Lung microvascular endothelial cell (primary cell): ENCODE measurements around the gene CACNA2D3. TPM values are rescaled to one million over a fixed set of nuclear protein-coding genes. Genes with fewer than 3 reads are reported as not detected.

ENCODE experiments used
- DNase-seq, 2 donors: peaks; one replicate each; pipeline versions ENCODE4 v3.0.0 to v3.0.0-alpha.2; 2010; ENCODE audit warnings: low read depth in 2 of 2
- total RNA-seq: library from RNA; depleted of rRNA; stranded (reverse); fragments of >200 nt; gene quantifications from 2 replicates; pipeline ENCODE4 v1.2.1, GENCODE V29; 2014

CACNA2D3 gene
- total RNA-seq, 1 donor from 2014 or later, result not detected

DNA sequence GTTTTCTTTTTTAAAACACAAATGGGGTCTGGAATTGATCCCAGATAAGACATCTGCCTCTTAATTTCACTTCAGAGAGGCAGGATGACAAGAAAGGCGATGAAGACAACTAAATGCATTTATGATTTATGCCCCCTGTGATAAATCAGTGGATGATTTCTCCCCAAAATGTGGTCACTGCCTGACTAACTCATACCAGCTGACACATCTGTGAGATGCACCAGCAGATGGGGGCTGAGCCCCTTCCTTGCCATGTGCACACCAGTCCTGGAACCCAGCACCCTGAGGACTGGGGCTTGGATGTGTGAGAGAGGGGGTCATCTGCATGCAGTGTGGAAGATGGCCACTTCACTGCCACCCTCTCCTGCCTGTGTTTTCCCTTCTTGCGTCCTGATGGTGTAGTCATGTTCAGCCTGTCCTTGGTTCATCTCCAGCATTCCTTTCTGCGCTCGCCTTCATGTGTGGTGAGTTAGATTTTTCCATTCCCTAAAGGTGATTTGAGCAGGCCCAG is 541.2 kb downstream of the CACNA2D3 start:
- DNase-seq, result no peak

- no peak for DNase-seq
These were observed 542.8 kb downstream of the CACNA2D3 start for GRCh38 chr3:54665016-54665600.

DNA sequence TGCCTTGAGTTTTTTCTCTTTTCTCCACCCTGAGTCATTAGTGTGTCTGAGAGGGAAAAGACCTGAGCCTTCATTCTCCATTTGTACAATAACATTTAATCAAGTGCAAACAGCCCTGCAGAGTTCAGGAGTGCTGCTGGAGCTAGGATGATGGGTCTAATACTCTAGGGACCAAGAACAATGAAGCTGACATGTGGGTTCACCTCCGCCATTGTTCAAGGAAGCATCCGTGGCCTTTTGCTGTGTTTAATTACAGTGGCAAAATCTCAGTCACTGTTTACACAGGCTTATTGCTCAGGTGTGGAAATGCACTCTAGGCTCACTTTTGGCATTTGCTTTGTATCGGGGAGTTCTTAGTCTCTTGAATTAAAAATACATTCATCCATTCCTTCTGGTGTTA is 545.9 kb downstream of the CACNA2D3 start:
- DNase-seq, result no peak

DNA sequence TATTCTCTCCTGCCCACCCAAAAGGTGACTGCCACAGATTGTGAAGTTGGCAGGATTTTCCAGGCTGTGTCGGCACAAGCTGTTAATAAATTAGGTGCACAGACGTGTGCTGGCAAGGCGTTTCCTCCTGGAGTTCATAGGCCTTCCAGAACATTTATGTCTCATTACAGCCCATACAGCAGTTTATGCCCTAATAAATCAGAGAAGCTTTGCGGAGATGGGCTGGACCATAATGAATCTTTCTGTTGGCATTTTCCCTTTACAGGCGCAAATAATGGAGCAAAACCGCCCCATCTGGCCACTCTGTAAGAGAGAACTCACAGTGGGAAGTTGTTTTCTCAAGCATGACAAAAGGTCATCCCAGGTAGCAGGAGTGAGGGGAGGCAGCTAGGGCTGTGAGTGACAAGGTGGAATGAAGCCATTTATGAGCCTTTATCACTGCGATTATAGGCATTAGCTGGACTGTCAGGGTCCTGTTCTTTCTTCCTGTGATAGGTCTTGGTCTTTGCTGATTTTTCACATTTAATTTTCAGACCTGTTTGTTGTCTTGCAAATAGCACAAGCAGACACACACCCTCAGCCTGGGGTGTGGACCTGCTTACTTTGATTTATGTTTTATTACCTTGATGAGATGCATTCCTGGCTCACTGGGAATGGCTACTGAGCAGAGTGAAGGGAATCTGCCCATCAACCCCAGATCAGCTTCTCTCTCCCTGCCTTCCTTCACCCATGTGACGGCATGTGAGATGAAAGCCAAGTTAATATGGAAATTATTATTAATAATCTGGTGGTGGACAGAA is 548.0 kb downstream of the CACNA2D3 start:
- DNase-seq, result no peak

GRCh38 chr3:54671511-54671910 is 549.2 kb downstream of the CACNA2D3 start:
- DNase-seq, result no peak

- DNase-seq, result no peak
These were observed 553.7 kb downstream of the CACNA2D3 start for GRCh38 chr3:54676087-54676486.

DNA sequence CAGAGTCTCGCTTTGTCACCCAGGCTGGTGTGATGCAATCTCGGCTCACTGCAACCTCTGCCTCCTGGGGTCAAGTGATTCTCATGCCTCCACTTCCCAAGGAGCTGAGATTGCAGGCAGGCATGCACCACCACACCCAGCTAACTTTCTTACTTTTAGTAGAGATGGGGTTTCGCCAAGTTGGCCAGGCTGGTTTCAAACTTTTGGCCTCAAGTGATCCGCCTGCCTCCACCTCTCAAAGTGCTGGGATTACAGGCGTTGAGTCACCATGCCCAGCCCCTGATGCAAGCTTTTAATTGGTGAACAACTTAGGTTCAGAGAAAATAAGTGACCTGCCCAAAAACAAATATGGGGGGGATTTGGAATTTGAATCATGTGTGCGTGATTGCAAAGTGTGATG is 559.4 kb downstream of the CACNA2D3 start:
- no peak for DNase-seq

GRCh38 chr3:54685213-54685612 is 562.9 kb downstream of the CACNA2D3 start:
- no peak for DNase-seq

GRCh38 chr3:54691289-54691771 is 569.0 kb downstream of the CACNA2D3 start:
- no peak for DNase-seq

GRCh38 chr3:54696313-54696712 is 574.0 kb downstream of the CACNA2D3 start:
- DNase-seq, result no peak

DNA sequence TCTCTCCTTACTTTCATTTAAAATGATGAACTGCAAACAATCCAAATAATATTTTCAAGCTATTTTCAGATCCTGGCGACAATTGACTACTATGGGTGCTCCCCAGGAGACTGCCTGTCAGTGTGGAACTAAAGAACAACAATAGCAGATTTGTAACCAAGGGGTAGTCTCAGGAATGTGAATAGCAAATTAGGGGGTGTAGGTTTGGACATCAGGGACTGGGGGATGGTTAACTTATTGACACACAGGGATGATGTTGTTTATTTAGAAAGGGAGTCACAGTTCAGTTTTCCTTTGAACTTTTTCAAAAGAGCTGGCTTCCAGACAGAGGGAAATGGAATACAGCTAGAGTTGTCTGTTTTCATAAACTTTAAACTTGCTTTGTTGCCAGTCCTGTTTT is 575.7 kb downstream of the CACNA2D3 start:
- DNase-seq, result no peak

GRCh38 chr3:54703923-54704322 is 581.6 kb downstream of the CACNA2D3 start:
- no peak for DNase-seq

- no peak for DNase-seq
These were observed 583.4 kb downstream of the CACNA2D3 start for GRCh38 chr3:54705730-54706129.

- no peak for DNase-seq
These were observed 584.4 kb downstream of the CACNA2D3 start for GRCh38 chr3:54706738-54707137.

DNA sequence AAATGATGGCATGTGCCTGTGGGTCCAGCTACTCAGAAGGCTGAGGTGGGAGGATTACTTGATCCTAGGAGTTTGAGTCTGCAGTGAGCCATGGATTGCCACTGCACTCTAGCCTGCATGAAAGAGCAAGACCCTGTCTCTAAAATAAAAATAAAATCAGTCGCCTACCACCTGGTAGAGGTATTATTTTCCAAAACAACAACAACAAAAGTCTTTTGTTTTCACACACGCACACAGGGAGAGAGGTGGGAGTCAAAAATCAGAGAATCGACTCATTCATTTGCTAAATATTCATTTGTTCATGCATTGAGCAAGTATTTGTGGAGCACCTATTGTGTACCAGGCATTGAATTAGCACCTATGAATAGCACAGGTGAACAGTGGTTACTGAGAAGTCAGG is 587.4 kb downstream of the CACNA2D3 start:
- DNase-seq, result no peak

DNA sequence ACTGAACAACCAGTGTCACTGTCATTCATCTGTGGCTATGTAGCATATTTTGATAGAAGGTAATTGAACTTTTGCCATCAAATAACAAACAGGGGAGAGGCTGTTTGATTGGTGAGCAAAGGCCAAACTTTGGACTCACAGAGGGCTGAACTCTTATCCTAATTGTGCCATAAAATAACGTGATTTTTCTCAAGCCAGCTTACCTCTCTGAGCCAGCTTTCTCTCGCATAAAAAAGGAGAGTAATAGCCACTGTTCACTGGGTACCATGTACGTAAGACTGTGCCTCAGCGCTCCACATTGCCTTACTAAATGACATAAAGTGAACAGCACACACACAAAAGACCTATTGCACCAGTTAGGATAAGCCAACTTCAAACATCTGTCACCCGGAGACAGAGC is 588.6 kb downstream of the CACNA2D3 start:
- DNase-seq, result no peak

DNA sequence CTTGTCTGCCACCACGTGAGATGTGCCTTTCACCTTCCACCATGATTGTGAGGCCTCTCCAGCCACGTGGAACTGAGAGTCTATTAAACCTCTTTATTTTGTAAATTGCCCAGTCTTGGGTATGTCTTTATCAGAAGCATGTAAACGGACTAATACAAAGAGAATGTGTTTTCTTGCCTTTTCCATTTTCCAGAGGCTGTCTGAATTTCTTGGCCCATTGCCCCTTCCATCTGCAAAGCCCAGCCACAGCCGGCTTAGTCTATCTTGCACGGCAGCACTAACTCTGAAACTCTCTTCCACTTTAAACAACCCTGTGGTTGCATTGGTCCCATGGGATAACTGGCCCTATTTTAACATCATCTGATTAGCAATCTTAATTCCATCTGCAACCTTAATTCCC is 590.2 kb downstream of the CACNA2D3 start:
- DNase-seq, result no peak

DNA sequence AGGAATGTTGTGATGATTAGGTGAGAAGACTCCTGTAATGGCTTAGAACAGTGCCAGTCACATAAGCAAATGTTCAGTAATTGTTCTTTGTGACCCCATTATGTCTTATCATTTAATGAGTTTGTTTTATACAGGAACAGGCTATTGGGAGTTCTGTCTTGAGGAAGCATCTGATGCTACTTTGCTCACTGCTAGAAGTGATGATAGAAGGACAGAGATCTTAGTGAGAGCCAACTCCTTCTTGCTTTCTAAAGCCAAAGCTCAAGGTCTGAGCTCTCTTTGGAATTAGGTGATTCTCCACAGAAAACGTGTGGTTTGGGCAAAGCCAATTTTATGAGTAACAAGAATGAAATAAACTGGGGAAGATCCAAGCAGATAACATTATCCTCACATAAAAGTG is 590.7 kb downstream of the CACNA2D3 start:
- no peak for DNase-seq

DNA sequence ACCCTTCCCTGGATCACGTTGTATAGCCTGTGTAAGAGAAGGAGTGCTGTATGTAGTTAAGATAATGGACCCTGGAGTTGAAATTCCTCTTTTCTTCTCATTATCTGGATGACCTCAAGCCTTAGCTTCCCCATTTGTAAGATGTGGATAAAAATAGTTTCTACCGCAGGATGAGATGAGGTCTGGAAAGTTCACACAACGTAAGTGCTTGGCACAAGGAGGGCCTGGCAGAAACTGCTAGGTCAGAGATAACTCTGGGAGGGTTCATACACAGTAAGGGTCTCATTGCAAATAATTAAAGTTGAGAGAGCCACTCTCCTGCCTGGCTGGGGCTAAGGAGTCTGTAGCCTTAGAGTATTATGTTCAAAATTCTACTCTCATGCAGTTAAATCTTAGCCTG is 591.1 kb downstream of the CACNA2D3 start:
- DNase-seq, result no peak

DNA sequence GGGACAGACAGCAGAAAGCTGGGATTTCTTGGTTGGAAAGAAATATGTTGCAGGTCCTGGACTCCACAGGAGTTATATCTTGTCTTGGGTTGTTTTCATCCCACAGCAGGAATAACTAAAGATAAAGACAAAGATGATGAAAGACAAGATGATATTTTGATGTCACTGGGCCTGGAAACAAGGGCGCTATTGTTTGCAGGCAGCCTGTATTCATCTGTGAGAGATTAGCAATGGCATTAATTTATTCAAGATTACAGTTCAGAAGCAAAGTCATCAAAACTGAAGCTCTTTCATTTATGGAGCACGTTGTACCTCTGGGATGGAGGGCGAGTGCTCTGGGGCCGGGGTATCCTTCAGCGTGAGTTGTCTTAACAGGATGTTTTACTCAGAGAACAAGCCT is 591.7 kb downstream of the CACNA2D3 start:
- no peak for DNase-seq

- no peak for DNase-seq
These were observed 595.2 kb downstream of the CACNA2D3 start for GRCh38 chr3:54717506-54717905.

GRCh38 chr3:54719914-54720313 is 597.6 kb downstream of the CACNA2D3 start:
- no peak for DNase-seq

GRCh38 chr3:54720604-54721003 is 598.3 kb downstream of the CACNA2D3 start:
- DNase-seq, result no peak
